SK-N-SH (cell line): ENCODE measurements around the gene NUP35.

Source experiments
- JUND ChIP-seq: IDR thresholded peaks from 2 replicates; pipeline ENCODE4 v1.4.0; 2012
- RAD21 ChIP-seq: IDR thresholded peaks from 2 replicates; pipeline ENCODE4 v1.6.1; 2012; ENCODE audit warnings: mild to moderate bottlenecking, low read length
- TEAD4 ChIP-seq: IDR thresholded peaks from 2 replicates; pipeline ENCODE4 v1.4.0; 2012; ENCODE audit warnings: mild to moderate bottlenecking, borderline replicate concordance; ENCODE audit not compliant: insufficient read depth

DNA sequence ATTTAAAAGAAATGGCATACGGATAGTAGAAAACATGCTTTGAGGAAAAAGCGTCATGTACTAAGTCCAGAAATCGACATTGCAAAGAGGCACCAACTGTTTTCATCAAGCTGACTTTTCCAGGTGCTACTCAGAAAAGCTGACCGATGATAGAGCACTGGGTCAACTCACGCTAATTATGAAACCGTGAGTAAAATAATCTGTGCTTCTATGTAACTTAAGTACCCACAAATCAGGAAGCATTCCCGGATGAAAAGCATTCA lies 353 bp upstream of the NUP35 start:
- TF ChIP-seq JUND (no peak), TEAD4 (no peak), RAD21 (no peak)
